Measurements from ENCODE around the gene KIRREL1. TPM values are rescaled to one million over a fixed set of nuclear protein-coding genes. Genes with fewer than 3 reads are reported as not detected.
A peak's percentile ranks its signal among the peaks of the same experiment; 100 is the strongest.

The KIRREL1 gene
- polyA plus RNA-seq, 1 experiment = 42.3 TPM

DNA sequence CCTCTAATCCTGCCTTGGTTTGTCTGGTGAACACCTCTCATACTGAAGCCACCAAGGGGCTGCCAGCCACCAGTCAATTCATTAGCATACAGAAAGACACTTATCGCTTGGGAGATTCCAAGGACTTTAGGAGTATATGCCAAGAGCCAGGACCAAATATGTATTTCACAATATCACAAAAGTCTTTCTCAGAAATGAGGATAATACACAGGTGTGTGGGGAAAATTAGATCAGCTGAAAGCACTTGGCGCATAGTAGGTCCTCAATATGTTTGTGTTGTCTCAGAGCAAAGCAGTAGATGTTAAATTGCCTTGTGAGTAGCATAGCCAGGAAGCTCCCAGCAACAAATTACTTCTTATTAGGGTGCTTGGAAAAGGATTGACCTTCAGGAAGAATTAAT is 34.1 kb downstream of the KIRREL1 start:
- ChIA-PET CTCF (interaction anchor here (1.0 to 1.2 kb wide), 2 partner anchors 36 to 90 kb away, joined by 3 to 4 read pairs; no protein-coding TSS in a partner anchor), POLR2A (interaction anchor here (0.6 kb wide), 1 partner anchor 14 kb away, joined by 4 read pairs; no protein-coding TSS in a partner anchor)
- H3K9me3 ChIP-seq (ENCODE audit: control insufficient read depth, insufficient read depth, low read length) = no peaks in the 10 kb centered on the region
- no peak overlapping the region for H3K4me3 ChIP-seq (ENCODE audit: low read depth, low read length)
- H3K27me3 ChIP-seq (ENCODE audit: control insufficient read depth, insufficient read depth, low read length) = no peaks in the 10 kb centered on the region
- DNase-seq (ENCODE audit: low read depth, low spot score) = no peak
- no peak for TF ChIP-seq CTCF (IDR thresholded peaks at IDR 0.05; ENCODE audit: low read depth, low read length)
- no peak overlapping the region for H3K27ac ChIP-seq (ENCODE audit: low read depth, low read length)

- CTCF ChIA-PET = interaction anchor here (0.6 to 1.2 kb wide), 2 partner anchors 37 to 58 kb away, joined by 3 read pairs; no protein-coding TSS in a partner anchor
- Histone ChIP-seq H3K4me3 (ENCODE audit: low read depth, low read length) (no peak overlapping the region), H3K27ac (ENCODE audit: low read depth, low read length) (no peak overlapping the region), H3K27me3 (ENCODE audit: control insufficient read depth, insufficient read depth, low read length) (no peaks in the 10 kb centered on the region), H3K9me3 (ENCODE audit: control insufficient read depth, insufficient read depth, low read length) (no peaks in the 10 kb centered on the region)
- TF ChIP-seq CTCF (IDR thresholded peaks at IDR 0.05; ENCODE audit: low read depth, low read length) = no peak
- POLR2A ChIA-PET = interaction anchor here (0.6 kb wide), 2 partner anchors 9 to 35 kb away, joined by 3 to 4 read pairs; no protein-coding TSS in a partner anchor
- DNase-seq (ENCODE audit: low read depth, low spot score) = no peak
Observed at GRCh38 chr1:158028969-158029368, 35.5 kb downstream of the KIRREL1 start.

DNA sequence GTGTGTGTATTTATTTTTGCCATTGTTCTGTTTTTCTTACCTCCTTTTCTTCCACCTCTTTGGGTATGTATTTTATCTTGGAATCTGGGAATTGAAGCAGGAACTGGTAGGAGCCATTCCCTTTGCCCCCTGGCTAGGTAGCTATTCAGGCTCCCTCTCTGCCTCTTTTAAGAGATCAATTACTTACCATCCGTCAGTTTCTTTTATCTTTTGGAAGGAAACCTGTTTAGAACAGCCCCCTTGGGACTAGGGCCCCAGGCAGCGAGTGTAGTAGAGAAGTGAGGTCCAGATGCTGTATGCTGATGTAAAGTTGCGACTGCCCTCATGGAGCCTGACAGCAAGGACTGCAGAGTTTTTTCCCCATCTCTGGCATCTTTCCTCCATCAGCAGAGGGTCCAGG is 41.6 kb downstream of the KIRREL1 start:
- Histone ChIP-seq H3K9me3 (ENCODE audit: control insufficient read depth, insufficient read depth, low read length) (no peaks in the 10 kb centered on the region), H3K27me3 (ENCODE audit: control insufficient read depth, insufficient read depth, low read length) (no peaks in the 10 kb centered on the region), H3K4me3 (ENCODE audit: low read depth, low read length) (no peak overlapping the region), H3K27ac (ENCODE audit: low read depth, low read length) (peak overlapping the region; percentile 47)
- CTCF ChIA-PET = interaction anchor here (1.0 to 6.9 kb wide), 13 partner anchors 8 to 69 kb away, joined by 3 to 146 read pairs (median 5); partner anchors contain the start of gene KIRREL1
- no peak for DNase-seq (ENCODE audit: low read depth, low spot score)
- POLR2A ChIA-PET = interaction anchor here (1.2 to 1.3 kb wide), 2 partner anchors 14 to 41 kb away, joined by 4 read pairs; no protein-coding TSS in a partner anchor
- no peak for TF ChIP-seq CTCF (IDR thresholded peaks at IDR 0.05; ENCODE audit: low read depth, low read length)

DNA sequence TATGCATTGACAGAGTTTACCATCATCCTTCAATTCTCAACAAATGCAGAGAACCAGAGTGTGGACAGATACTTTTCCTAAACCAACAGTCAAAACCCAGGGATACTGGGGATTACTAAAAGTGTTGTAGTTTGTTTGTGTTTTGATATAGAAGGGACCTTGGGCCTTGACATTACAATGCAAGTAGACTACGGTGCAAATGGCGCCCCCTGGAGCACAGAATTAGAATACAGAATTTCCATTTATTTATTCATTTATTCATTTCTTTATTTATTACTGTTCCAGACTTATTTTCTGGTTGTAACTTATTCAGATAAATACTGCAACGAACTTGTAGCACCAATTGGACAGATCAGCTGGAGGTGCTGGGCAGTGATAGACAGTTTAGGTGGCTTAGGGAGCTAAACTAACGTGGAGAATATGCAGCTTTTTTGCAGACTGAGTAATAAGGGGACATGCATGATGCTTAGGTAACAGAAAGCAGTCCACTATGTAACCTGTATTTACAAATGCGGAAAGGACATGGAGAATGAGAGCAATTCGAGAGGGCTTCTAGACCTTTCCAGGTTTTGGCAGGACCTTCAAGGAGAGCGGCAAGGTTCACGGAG is 42.6 kb downstream of the KIRREL1 start:
- CTCF ChIA-PET = interaction anchor here (0.6 to 6.9 kb wide), 20 partner anchors 9 to 67 kb away, joined by 3 to 146 read pairs (median 5); partner anchors contain the start of gene KIRREL1
- H3K27ac ChIP-seq (ENCODE audit: low read depth, low read length) = no peak overlapping the region
- TF ChIP-seq CTCF (IDR thresholded peaks at IDR 0.05; ENCODE audit: low read depth, low read length) = peak; percentile 76
- POLR2A ChIA-PET = no interaction called here
- no peaks in the 10 kb centered on the region for H3K9me3 ChIP-seq (ENCODE audit: control insufficient read depth, insufficient read depth, low read length)
- H3K27me3 ChIP-seq (ENCODE audit: control insufficient read depth, insufficient read depth, low read length) = no peaks in the 10 kb centered on the region
- DNase-seq (ENCODE audit: low read depth, low spot score) = no peak
- no peak overlapping the region for H3K4me3 ChIP-seq (ENCODE audit: low read depth, low read length)
